ENCODE results near the gene SPATA31C2.

GRCh38 chr9:88143957-88144625 is 5.8 kb upstream of the SPATA31C2 start:
- no peak for TF ChIP-seq GABPA (IDR thresholded peaks at IDR 0.05; ENCODE audit: low read depth)
- TF ChIP-seq POLR2AphosphoS5 (IDR thresholded peaks at IDR 0.05; ENCODE audit: low read depth), result no peak
- TF ChIP-seq, protein P1, sequence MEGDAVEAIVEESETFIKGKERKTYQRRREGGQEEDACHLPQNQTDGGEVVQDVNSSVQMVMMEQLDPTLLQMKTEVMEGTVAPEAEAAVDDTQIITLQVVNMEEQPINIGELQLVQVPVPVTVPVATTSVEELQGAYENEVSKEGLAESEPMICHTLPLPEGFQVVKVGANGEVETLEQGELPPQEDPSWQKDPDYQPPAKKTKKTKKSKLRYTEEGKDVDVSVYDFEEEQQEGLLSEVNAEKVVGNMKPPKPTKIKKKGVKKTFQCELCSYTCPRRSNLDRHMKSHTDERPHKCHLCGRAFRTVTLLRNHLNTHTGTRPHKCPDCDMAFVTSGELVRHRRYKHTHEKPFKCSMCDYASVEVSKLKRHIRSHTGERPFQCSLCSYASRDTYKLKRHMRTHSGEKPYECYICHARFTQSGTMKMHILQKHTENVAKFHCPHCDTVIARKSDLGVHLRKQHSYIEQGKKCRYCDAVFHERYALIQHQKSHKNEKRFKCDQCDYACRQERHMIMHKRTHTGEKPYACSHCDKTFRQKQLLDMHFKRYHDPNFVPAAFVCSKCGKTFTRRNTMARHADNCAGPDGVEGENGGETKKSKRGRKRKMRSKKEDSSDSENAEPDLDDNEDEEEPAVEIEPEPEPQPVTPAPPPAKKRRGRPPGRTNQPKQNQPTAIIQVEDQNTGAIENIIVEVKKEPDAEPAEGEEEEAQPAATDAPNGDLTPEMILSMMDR (IDR thresholded peaks at IDR 0.05; ENCODE audit: insufficient read depth, low read length), result no peak
